GM19043 (cell line): ENCODE data around the gene KRT14.
"Not testable (repeated sequence)": the region's sequence is repeated elsewhere in the genome, so short reads cannot be mapped to it uniquely, and the experiment has no call there.

Source experiments
- ATAC-seq: cut with Tn5 transposase; IDR thresholded peaks from one replicate; pipeline ENCODE4 v1.9.1; 2021; ENCODE audit warnings: low read depth; ENCODE audit not compliant: unreplicated experiment

KRT14 gene

DNA sequence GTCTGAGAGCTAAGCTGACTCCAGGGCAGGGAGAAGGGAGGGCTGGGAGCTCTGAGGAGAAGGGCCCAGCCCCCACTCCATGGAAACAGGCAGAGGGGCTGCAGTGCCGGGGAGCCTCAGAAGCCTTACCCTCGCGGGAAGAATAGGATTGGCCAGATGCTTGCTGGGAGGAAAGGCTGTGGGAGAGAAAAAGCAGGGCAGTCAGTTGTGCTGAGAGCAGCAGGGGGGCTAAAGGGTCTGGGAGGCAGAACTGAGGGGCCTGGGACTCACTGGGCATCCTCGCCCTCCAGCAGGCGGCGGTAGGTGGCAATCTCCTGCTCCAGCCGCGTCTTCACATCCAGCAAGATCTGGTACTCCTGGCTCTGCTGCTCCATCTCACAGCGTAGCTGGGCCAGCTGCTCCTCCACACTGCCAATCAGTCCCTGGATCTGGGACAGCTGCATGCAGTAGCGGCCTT lies 23.4 kb upstream of the KRT14 start:
- ATAC-seq: not testable (repeated sequence)

DNA sequence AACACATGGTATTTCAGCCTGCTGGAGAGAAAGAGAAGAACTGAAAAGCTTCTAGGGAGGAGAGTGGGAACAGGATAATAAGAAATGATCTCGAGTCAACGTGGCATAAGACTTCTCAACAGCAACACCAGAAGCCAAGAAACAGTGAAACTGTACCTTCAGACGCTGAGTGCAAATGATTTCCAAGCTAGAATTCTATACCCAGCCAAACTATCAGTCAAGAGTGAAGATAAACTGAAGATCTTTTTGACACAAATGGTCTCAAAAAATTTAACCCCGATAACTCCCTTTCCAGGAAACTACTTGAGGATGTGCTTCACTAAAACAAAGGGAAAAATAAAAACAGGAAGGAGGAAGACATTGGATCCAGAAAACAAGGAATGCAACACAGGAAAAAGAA lies 20.2 kb upstream of the KRT14 start:
- ATAC-seq: not testable (repeated sequence)

DNA sequence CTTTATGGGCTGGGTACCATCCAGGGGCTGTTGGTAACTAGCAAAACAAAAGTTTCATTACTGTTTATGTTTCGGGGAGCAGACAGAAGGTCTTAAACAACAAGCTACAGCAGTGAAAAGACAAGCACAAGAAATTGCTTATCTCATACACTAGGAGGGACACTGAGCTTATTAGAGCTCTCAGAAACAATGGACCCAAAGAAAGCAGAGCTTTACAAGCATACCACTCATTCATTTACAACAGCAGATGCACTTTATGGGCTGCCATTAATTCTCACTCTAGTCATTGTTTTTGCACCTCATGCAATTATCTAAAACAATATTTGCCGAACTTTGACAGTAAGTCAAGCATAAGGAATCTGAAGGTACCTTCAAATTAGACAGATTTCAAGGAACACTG lies 15.8 kb upstream of the KRT14 start:
- ATAC-seq: no peak

DNA sequence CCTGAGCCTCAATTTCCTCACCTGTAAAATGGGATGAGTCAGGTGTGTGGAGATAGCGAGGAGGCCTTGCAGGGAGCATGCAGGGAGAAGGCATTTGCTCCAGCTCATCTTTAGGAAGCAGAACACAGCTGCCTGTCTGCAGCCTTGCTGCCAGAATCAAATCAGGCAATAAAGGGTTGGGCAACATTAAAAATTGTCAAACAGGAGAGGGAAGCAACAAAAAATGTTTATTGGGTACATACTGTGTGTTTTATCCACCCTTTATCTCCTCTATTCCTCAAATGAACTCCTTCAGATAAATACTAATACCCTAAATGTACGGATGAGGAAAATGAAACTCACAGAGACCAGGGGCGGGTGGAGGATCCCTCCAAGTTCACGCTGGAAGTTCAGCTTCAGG lies 13.6 kb upstream of the KRT14 start:
- no peak for ATAC-seq

DNA sequence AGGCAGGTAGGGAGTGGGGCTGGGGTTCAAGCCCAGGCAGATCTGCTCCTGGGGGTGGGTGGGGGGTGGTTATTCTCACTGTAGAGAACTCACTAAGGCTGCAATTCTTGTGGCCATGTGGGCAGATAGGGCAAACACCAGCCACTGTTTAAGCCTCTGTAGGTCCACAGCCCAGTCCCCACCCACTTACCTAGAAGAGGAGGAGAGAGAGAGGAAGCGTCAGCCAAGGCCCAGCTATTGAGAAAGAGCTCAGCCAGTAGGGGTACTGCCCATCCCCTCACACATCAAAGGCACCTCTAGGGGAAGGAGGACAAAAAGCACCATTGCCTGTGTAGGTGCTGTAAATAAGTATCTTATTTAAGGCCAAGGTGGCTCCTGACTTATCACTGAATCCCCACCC lies 13.0 kb upstream of the KRT14 start:
- ATAC-seq: no peak

DNA sequence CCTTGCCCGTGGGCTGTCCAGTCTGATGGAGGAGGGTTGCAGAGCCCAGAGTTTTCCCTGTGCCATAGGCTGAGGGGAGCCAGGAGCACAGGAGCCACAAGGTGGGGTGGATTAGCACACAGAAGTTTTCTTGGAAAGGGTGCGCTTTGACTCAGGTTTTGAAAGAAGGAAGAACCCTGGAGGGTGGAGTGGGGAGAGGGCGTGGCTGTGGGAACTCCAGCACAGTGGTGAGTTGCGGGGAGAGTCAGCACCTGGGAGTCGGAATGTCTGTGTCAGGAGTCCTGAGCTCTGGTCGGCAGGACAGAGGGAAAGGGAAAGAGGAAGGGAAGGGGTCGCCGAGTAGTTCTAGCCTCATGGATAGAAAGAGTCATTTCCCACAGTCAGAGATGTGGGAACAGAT lies 8.9 kb upstream of the KRT14 start:
- ATAC-seq: no peak

DNA sequence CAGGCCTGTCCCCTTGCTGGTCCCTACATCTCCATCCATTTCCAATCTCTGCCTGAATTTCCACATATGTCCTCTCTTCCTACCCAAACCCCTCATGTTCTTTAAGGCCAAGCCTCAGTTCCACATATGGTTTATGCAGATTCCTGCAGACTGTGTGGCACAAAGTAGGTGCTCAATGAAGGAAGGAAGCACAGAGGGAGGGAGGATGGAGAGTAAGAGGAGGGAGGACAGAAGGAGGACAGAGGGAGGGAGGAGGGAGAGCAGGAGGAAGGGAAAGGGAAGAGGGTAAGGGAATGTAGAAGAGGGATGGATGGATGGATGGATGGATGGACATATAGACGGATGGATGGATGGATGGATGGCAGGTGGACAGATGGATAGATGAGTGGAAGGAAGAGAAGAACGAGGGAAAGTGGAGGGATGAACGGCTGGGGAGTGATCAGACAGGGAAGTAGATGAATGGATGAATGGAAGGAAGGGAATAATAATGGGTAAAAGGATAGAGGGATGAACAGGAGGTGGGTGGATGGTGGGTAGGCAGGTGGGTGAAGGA lies 7.7 kb upstream of the KRT14 start:
- no peak for ATAC-seq

DNA sequence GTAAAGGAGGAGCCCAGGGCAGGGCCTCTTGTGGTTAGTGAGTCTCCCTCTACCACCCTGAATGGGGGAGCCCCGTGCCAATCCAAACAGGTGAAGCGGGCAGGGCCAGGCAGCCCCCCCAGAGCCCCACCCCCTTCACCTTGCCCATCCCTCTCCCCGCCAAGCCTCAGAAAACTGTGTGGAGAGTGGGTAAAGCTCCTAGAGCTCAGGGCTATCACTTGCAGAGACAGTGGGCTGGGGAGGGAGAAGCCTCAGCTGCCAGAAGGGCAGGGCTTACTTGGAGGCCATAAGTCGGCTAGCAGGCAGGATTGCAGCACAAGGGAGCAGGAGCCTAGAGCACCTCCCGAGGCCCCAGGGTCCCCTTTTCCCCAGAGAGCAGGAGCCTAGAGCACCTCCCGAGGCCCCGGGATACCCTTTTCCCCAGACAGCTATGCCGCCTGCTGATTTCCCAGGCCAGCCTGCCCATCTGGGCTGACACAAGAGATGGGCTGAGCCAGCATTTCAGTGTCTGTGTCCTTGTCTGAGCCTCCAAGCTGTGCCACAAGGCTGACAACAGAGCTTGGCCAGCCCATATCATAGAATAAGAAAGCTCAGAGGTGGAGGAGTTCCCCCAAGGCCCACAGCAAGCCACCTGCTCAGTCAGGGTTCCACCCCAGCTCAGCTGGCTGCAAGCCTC lies 6.7 kb upstream of the KRT14 start:
- no peak for ATAC-seq

DNA sequence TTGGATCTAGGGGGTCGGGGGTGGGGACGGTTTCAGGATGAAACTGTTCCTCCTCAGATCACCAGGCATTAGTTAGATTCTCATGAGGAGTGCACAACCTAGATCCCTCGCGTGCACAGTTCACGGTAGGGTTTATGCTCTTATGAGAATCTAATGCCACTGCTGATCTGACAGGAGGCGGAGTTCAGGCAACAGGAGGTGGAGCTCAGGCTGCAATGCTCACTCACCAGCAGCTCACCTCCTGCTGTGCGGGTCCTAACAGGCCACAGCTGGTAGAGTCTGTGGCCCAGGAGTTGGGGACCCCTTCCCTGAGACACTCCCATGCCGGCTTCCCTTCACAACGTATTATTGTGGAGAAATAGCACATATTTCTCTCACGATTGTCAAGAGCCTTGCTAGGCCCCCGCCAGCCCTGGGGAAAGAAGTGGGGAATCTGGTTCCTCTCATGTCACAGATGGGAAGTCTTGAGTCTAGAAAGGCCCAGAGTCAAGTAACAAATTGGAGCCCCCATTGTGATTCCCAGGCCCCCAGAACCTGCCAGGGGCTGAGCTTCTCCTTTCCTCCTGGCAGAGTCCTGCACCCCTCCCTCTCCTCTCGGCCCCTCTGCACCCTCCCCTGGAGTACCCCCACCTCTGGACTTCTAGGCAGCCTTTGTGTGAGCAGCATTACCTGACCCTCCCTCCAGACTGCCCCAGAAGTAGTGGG lies 6.1 kb upstream of the KRT14 start:
- no peak for ATAC-seq

DNA sequence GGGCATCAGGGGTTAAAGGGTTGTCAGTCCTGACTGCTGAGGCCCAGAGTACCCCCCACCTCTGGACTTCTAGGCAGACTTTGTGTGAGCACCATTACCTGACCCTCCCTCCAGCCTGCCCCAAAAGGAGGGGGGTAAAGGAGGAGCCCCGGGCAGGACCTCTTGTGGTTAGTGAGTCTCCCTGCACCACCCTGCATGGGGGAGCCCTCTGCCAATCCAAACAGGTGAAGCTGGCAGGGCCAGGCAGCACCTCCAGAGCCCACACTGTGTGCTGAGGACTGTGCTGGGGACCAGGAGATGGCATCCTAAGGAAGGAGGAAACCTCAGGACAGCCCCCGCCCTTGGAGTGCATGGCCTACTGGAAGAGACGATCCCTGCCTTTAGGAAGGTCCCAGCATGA lies 2.6 kb upstream of the KRT14 start:
- ATAC-seq: no peak

DNA sequence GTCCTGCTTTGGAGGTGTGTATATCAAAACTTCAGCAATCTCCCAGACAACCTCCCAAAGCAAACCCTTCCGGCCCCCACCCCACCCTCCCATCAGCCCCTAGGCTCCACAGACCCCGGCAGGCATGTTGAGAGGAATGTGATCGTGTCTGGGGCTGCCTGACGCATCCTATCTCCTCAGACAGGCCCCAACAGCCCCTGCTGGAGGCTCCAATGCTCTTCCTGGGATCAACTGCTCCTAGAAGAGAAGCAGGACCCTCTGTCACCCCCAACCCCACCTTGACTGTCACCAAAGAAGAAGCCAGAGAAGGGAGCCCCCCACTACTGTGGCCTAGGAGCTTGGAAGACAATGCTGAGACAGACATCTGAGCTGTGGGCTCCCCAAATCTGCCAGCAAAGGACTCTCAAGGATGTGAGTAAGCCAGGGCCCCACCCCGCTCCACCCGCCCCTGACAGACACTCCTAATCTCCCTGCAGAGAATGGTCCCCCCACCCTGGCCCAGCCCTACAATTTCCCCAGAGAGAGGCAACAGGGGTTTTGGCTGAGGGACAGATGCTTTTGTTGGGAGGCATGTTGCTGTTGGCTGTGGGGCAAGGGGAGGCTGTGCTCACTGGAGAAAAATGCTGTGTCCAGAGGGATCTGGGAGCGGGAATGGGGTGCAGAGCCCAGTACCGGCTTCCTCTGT lies 1.6 kb upstream of the KRT14 start:
- no peak for ATAC-seq

DNA sequence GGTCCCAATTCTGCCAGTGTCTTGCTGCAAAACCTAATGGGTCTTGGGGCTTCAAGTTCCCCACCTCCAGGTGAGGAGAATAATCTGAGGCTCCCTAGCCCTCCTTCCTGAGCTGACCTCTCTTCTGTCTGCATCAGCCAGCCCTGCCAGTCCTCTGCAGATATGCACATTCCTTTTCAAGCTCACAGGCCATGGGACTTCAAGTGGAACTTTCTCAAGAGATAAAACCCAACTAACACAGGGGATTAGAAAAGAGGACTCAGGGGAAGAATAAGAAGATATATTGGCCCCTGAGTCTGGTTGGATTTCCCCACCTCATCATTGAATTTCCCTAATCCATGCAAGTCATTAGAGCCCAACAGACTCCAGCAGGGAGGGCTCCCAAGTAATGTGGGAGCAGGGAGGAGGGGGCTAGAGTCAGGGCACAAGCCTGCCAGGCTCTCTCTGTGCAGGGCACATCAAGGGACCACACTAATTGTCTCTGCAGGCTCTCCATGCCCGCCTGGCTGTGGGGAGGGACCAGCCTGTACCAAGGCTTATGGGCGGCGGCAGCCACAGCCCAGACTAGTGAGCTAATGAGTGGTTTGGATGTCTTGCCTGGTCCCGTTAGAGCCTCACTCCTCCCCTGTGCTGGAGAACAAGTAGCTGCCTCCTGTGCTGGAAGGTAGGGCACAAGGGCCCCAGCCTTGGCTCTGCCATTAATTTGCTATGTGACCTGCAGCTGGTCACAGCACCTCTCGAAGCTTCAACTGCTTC lies 1.2 kb downstream of the KRT14 start:
- ATAC-seq: no peak

DNA sequence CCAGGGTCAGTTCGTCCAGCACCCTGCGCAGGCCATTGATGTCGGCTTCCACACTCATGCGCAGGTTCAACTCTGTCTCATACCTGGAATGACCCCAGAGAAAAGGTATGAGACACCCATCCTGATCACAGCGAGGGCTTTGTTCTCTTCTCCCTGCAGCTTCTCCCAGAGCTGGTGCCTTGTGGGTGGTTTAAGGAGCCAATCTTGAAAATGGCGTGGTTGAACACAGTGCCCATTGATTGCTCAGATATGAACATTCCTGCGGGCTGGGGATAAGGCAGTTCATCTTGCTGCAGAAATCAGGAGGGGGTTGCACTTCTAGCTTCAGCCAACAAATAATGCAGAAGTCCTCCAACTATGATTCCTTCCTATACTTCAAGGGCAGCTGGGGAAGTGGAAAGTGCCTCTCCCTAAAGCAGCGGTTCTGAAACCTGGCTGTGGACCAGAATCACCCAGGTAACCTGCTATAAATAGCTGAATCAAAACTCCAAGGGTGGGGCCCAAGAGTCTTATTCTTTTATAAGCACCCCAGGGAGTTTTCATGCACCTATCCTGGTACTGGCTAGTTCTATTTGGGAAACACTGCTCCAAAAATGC lies 2.3 kb downstream of the KRT14 start:
- ATAC-seq: not testable (repeated sequence)

DNA sequence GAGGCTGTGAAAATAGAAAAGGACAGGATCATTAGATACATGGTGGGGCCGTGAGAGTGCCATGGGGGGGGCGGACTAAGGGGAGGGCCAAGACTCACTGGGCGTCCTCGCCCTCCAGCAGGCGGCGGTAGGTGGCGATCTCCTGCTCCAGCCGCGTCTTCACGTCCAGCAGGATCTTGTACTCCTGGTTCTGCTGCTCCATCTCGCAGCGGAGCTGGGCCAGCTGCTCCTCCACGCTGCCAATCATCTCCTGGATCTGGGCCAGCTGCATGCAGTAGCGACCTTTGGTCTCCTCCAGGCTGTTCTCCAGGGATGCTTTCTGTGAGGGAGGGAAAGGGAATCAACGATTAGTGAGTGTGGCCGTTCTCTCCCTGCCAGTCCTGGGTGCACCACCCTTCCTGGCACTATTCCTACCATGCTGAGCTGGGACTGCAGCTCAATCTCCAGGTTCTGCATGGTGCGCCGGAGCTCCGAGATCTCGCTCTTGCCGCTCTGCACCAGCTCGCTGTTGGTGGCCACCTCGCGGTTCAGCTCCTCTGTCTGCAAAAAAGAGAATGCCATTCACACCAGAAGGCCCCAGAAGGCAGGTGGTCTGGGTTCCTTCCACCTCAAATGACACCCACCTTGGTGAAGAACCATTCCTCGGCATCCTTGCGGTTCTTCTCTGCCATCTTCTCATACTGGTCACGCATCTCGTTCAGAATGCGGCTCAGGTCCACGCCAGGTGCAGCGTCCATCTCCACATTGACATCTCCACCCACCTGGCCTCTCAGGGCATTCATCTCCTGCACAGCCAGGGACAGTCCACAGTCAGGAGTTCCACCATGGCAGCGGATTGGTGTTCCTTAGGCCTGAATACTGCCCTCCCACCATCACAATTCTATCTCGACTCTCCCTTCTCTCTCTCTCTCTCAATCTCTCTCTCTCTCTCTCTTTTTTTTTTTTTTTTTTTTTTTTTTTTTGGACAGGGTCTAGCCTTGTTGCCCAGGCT lies 3.3 kb downstream of the KRT14 start:
- no peak for ATAC-seq

DNA sequence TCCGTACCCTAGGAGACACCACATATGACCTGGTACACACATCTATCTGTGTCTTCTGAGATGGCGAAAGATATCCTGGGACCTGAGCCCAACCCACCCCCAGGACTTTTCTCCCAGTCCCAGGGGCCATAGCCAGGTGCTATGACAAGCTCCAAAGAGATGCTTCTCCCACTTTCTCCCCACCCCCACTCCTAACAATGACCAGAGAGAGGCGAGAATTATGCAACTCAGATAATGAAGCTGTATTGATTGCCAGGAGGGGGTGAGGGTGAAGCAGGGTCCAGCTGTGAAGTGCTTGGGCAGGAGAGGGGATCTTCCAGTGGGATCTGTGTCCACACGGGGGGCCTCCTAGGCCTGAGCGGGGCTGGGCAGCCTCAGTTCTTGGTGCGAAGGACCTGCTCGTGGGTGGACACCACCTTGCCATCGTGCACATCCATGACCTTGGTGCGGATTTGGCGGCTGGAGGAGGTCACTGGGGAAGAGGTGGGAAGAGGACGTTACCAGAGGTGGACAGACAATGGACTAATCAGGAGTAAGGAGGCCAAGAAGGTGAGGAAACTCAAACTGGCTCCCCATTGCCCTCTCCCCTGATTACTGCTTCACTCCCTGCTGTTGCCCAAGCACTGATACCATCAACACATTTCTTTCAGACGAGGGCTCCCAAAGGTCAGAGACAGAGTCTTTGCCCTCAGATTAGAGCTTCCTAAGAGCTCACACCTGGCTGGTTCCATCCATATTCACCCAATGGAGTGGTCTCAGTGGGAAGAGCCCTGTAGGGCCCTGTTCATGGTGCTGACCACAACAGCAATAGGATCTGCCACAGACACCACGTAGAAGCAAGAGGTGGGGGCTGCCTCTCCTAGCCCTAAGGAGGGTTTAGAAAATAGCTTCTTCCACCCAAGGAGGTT lies 4.4 kb downstream of the KRT14 start:
- ATAC-seq: not testable (repeated sequence)

DNA sequence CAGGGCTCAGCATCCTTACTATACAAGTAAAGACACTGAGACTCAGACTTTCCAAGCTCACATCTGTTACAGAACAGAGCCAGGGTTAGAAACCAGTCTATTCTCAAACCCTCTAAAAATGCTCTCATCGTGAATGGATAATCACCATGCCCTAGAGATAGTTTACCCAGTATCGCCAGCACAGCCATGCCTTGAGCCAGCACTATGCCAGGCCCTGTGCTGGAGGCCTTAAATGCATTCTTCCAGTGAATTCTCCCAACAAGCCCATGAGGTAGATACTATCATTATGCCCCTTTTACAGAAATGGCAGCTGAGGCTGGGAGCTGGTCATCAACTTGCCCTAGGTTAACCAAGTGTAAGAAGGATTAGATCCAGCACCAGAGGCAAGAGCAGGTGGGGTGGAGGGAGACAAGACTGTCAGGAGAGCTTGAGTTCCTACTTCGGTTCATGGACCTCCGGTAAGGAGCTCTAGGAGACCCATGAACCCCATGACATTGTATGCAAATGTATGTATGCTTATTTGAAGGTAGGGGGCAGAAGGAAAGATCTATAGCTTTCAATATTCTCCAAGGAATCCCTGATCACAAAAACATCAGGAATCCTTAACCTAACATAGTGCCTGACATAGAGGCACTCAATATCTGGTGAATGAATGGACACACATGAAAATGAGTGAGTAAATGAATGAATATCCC lies 5.2 kb downstream of the KRT14 start:
- ATAC-seq: no peak

DNA sequence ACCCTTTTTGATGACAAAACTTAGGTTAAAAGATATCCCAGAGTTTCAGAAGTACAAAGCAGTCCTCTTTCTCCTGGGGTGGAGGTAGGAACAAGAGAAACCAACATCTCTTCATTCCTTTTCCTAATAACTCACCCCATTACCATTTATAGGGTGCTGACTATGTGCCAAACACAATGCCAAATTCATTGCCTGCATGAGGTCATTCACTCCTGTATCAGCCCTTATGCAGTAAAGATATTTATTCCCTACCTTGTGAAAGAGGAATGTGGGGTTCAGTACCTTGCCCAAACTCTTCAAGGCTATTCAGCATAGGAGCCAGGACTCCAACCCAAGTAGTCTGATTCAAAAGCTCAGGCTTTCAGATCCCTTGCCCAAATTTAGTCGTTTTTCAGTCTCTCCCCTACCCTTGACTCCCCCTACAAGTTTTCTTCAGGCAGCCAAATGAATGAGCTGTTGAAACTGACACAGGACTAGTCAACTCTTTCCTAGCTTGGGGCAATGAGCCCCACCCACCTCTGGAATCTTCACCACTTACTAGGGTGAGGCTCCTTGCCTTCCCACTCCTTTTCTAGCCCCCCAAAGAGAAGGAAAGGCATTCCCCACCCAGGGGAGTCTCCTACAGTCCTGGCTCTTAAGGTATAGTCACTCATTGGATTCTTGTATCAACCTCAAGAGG lies 5.9 kb downstream of the KRT14 start:
- no peak for ATAC-seq
